Stimulated activated CD8-positive, alpha-beta memory T cell treated with anti-CD3 and anti-CD28 coated beads, Interleukin-12 subunit alpha, Interleukin-12 subunit beta, amount 100 ng/mL, for 24 hours (primary cell): ENCODE results near the gene CBX4.

ENCODE experiments used
- DNase-seq: peaks from one replicate; pipeline ENCODE4 v3.0.0-alpha.2; 2020; ENCODE audit errors: extremely low read depth

Gene CBX4

DNA sequence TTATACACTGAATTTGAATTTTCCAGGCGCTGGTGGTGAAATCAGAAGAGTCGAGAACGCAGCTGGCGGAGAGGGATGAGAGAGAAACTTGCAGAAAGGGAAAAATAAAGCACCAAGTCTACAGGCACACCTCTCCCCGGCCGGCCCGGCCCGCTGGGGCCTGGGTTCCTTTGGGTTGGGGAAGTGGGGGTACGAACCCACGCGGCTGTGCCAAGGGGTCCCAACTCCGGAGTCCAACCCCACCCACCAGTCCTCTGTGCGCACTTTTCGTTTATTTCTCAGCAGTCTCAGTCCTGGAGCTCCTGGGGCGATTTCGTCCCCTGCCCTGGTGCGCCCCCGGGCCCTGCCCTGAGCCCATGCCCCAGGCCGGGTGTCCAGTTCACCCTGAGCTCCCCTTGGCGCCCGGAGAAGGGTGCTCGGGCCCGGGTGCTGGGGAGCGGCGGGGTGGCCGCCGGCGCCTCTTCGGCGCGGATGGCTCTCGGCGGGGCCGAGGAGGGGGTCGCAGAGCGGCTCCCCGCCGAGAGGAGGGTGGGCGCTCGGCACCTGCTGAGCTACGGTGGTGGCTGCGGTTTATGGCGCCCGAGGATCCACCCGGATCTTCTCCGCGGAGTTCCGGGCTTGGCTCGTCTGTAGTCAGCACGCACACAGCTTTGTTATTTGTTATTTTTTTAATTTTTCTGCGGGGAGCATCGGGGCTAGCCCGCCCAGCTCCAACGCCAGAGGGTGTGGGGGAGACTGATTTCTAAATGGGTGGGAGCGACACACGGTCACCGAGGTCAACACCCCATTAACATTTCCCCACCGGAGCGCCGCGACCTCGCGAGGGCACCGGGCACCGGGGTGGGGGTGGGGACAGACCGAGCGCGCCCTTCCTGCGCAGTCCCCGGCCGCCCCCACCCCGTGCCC lies 26.6 kb downstream of the CBX4 start:
- DNase-seq = no peak

- DNase-seq = no peak
These were observed 27.3 kb downstream of the CBX4 start for GRCh38 chr17:79811868-79812352.

DNA sequence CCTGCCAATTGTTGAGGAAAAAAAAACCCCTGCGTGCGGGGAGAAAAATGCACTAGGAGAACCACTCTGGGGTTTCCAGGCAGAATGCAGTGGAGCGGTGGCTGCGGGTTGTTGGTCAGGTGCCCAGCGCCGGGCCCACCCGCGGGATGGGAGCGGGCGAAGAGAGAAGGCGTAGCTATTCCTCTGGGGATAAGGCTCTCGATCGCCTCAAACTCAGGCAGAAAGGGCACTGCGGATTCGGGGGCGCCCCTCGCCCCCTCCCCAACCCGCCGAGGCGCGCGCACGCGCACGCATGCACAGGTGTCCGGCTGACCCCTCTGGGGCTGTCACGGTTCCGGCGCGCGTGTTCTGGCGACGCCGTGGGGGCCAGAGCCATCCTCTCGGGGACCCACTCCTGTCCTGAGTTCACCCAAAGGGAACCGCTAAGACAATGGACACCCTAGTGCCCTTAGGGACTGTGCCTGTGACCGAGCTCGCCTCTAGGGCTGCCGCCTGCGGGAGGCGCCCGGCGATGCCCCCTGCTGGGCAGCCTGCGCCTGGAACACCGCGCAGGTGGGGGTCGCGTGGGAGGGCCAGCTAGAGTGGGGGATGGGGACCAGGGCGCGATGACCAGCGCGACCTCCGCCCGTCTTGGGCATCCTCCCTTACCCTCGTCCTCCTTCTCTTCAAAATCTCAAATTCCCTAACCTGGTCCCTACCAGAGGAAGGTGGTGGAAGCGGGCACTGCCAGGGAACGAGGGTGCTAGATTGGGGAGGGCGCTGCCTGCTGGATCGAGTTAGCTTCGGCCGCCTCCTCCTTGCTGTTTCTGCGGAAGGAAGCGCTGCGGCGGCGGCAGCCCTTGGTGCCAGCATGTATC lies 28.0 kb downstream of the CBX4 start:
- no peak for DNase-seq

DNA sequence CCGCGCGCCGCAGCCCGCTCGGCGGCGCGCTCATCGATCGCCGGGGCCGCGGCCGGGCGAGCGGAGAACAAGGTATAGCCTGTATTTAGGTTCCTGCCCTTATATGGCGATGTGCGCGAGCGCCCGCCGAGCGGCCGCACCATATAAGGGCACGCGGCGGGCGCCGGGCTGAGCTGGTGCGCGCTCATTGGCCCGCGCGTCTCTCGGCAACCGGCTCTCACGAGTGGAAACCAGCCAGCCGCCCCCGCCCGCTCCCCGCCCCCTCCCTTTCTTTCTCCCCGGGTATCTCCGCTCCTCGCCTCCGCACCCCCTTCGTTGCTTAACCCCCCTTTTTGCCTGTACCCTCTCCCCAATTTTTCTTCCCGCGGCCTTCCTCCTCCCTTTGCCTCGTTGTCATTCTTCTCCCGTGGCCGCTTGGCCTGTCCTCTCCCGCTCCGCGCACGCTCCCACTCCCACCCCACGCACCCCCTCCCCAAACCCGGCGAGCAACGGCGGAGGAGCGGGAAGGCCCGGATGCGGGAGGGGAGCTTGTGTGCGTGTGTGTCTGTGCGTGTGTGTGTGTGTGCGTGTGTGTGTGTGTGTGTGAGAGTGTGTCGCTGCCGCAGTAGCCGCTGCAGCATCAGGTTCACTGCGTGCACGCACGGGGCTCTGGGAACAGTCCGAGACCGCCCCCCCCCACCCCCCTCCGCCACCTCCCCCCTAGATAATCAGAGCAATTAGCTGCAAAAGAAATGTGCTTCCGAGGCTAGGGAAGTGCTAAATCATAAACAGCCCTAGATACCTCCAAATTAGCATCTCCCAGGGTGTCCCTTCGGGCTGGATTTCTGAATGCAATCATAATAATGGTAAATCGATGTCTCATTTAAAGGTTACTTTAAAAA lies 28.9 kb downstream of the CBX4 start:
- DNase-seq = peak; percentile 51

- DNase-seq = no peak
These were observed 29.6 kb downstream of the CBX4 start for GRCh38 chr17:79809530-79810129.

- DNase-seq = no peak
These were observed 30.3 kb downstream of the CBX4 start for GRCh38 chr17:79808763-79809529.

DNA sequence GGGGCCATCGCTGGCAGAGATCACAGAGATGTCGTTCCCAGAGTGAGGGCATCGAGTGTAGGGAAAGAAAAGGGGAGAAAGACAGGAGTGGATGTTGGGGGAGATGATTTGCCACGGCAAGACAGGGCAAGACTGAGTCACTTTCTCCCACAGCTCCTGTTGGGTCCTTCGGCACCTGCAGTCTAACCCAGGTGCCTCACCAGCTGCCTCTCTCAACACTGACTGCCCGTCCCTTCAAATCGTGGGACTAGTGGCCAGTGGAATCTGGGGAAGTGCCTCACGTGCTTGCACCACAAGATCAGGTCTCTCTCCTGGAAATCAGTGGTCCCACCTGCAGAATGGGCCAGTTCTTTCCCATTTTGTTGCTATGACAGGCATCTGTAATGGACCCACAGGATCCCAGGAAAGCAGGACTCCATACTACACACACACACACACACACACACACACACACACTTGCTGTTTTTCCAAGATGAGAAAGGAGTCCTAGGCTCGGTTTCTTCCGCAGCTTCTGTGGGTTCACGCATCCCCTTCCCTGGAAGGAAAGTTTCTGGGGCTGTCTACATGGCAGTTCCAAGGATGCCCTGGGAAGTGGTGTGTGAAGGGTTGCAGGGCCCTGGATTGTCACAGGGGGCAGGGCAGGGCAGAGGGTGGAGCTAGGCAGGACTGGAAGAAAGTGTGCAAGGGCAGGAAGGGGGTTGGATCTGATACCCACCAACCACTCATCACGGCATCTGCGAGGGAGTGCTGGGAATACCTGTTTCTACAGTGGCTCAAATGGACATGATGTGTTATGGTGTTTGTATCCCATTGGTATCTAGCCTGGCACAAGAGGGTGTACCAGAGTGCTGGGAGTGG lies 32.1 kb downstream of the CBX4 start:
- no peak for DNase-seq

- DNase-seq = no peak
These were observed 32.8 kb downstream of the CBX4 start for GRCh38 chr17:79806446-79806760.

DNA sequence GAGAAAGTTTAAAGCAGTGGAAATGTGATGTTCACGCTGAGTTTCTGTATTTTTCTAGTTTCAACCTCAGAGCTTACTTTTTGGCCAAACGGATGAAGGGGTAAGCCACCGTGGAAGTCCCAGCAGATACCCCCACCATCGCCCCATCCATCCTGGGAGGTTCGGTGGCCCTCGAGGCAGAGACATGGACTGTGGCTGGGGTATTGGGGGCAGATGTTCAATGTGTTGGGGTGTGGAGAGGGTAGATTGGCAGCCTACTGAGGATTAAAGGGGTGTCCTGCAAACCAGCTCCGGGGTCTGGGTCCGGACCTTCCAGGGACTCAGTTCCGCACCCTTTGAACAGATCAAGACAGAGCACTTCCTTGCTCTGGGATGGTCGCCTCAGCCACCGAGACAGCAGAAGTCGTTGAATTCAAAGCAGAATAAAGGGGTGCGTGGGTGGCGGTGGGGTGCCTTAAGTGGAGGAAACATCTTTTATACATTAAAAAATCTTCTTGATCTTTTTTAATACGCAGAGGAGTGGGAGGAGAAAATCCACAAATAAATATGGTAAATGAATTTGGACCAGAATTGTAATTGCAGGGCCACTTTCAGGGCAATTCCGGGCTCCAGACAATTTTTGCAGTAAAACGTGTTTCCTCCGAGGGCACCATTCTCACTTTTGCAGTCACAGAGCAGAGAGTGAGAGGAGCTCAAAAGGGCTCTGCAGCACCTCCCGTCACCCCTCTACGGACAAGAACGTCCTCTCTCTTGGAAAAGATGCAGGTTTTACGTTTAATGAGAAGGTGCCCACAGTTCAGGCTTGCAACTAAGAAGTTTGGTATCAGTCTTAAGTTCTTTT lies 34.2 kb downstream of the CBX4 start:
- DNase-seq = no peak

DNA sequence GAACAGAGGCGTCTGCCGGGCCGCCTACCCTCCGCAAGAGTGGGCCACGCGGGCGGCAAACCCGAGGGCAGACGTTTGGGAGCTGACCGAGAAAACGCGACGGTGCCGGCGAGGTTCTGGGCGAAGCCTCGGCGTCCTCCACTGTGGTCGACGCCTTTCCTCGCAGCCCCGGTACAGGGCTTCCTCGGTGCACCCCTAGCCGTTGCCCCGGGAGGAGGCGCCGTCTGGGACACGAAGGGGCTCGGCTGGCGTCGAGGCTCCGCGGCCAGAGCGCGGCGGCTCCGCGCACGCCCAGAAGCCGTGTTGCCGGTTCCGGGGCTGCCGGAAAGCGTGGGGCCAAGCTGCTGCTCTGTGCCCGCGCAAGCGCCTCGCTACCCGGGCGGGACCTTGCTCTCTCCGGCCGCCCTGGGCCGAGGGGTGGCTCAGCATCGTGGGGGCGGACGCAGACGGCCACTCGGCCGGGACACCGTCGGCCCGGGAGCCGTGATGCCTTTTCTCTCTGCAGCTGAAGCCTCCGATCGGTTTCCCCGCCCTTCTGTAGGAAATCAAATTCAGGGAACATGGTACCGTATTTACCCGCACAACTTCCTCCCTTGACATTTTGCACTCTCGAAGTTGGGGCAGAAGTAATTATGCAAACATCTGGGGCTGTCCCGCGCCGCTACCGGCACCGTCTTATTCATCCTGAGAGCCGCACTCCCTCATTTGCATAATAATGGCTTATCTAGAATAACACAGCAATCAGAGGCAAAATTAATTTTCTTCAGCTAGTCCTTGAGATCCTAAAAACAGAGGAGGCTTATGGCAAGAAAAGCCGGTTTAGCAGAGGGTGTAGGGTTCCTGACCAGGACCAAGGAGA lies 35.0 kb downstream of the CBX4 start:
- DNase-seq = no peak

DNA sequence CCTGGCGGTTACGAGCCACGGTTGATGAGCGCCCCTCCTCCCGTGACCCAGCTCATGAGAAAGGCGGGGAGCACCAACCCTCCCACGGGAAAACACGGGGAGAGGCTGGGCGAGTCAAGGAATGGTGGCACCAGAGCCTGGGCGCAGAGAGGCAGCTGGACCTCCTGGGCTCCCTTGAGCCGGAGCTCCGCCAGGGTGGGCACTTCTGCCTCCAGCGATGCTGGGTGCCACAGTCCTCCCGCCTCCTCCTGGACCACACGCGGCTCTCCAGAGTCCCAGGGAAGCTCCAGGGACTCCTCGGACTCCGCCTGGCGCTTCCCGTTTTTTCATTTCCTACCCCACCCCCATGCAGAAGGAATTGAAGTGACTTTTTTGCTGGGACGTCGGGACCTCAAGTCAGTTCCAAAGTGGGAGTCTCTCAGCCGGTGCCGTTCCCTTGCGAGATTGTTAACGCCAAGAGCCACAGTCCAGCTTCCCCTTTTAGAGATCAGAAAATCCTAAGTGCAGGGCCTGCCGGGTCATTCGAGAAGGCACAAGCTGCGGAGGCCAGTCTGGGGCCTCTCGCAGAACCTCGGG lies 35.7 kb downstream of the CBX4 start:
- no peak for DNase-seq

DNA sequence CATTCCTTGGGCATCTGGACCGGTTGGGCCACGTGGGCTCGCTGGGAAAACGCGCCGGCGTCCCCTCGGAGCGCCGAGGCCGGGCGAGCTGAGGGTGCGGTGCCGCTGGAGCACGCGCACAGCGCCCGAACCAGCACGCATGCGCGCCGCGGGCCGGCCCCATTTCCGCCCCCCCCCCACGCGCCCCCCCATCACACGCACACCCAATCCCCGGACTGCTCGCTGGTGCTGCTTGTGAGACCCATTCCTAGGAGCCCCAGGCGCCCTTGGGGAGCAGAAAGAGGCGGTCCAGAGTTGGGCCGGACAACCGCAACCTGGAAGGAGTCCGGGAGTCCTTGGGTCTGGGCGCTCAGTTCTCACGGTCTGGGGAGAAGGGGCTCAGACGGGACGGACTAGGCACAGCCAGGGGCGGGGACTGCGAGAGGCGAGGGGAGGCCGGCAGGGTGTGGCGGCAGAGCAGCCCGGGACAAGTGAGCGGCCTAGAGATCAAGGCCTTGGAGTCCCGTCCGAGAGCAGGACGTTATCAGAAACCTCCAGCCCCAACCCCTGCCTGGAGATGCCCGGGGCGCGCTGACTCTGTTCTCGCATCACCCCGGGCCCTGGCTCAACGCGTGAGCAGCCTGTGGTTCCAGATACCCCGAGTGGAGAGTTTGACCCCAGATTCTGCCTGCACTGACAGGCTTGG lies 36.4 kb downstream of the CBX4 start:
- no peak for DNase-seq

GRCh38 chr17:79802039-79802735 lies 37.1 kb downstream of the CBX4 start:
- no peak for DNase-seq

GRCh38 chr17:79801156-79802038 lies 37.8 kb downstream of the CBX4 start:
- DNase-seq = no peak
